Activated naive CD4-positive, alpha-beta T cell treated with anti-CD3 and anti-CD28 coated beads for 36 hours (primary cell): ENCODE measurements around the gene SCYGR3. TPM values are rescaled to one million over a fixed set of nuclear protein-coding genes. Genes with fewer than 3 reads are reported as not detected.

ENCODE experiments used
- CTCF ChIA-PET: fragments of 350-600 bp; sonication (Branson Sonifier 250); formaldehyde crosslinking; loops from one replicate; lab custom pipeline; 2021; ENCODE audit warnings: antibody characterized with exemption; lab: Charles Lee
- DNase-seq: peaks from one replicate; pipeline ENCODE4 v3.0.0-alpha.2; 2020
- H3K27ac Mint-ChIP-seq: one replicate; pipeline ENCODE4 v1.8.0; 2021; ENCODE audit warnings: mild to moderate bottlenecking, mixed read lengths
- H3K27me3 Mint-ChIP-seq: one replicate; pipeline ENCODE4 v1.8.0; 2021; ENCODE audit warnings: low read depth, mixed read lengths
- H3K36me3 Mint-ChIP-seq: one replicate; pipeline ENCODE4 v1.8.0; 2021; ENCODE audit warnings: low read depth, mixed read lengths
- H3K4me1 Mint-ChIP-seq: one replicate; pipeline ENCODE4 v1.8.0; 2021; ENCODE audit warnings: low read depth, mixed read lengths
- H3K4me3 Mint-ChIP-seq: one replicate; pipeline ENCODE4 v1.8.0; 2021; ENCODE audit warnings: mild to moderate bottlenecking, moderate library complexity, mixed read lengths
- H3K9me3 Mint-ChIP-seq: one replicate; pipeline ENCODE4 v1.8.0; 2021; ENCODE audit warnings: mixed read lengths
- intact Hi-C: fragments of 100-400 bp; cut with micrococcal nuclease; formaldehyde crosslinking; loops from one replicate; pipeline ENCODE4 v1.15.1; 2023
- total RNA-seq, 2 experiments: library from RNA; stranded (reverse); gene quantifications; one replicate each; pipeline ENCODE4 v1.2.3, GENCODE V29; 2021

SCYGR3 gene
- total RNA-seq, 2 experiments from 2014 or later: not detected

DNA sequence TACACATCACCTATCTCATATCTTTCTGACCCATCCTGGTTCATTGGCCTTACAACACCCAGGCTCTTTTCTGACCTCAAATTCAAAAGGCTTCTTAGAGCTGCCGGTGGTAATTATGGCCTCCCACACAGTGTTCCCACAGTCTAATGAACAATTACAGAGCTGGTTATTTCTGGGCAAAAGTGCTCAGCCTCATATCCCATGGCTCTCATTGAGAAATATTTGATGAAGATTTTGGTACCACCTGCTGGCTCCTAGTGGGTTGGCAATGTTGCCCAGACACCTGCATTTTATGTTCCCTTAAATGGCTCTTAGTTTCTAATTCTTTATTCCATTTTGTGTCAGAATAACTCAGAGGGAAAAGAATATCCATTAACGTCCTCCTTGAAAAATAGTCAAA is 36.0 kb downstream of the SCYGR3 start:
- DNase-seq: peak; percentile 22
- CTCF ChIA-PET: interaction anchor here (0.9 to 2.2 kb wide), 5 partner anchors 11 to 640 kb away, joined by 3 to 9 read pairs (median 3); no protein-coding TSS in a partner anchor
- H3K4me1 Mint-ChIP-seq: no peaks in the 10 kb centered on the region
- peaks cover 25% of the 10 kb centered on the region for H3K27me3 Mint-ChIP-seq
- H3K27ac Mint-ChIP-seq: no peak overlapping the region
- H3K36me3 Mint-ChIP-seq: peaks cover 3% of the 10 kb centered on the region
- intact Hi-C loops: loop anchor here (1.0 kb wide), 1 partner anchor 172 kb away; no protein-coding TSS in a partner anchor
- no peak overlapping the region for H3K4me3 Mint-ChIP-seq
- H3K9me3 Mint-ChIP-seq: peaks cover 7% of the 10 kb centered on the region

DNA sequence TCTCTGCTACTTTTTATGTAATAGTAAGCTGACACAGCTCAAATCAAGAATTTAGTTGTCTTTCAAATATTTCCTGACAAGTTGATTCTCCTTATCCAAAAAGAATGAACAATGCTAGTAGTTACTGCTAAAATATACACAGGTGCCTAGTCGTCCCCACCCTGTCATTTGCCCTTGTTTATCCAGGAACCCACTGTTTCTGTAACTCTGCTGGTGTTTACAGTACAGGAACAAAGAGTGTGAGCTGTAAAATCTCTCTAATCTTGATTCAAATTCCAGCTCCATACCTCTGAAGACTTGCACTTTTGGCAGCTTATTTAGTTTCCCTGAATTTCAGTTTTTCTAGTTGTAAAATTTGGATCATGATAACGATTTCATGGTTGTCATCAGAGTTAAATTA is 37.1 kb downstream of the SCYGR3 start:
- intact Hi-C loops: no loop called here
- no peak for DNase-seq
- H3K4me3 Mint-ChIP-seq: no peak overlapping the region
- CTCF ChIA-PET: interaction anchor here (0.9 to 2.2 kb wide), 3 partner anchors 10 to 639 kb away, joined by 3 to 9 read pairs (median 3); no protein-coding TSS in a partner anchor
- no peak overlapping the region for H3K27ac Mint-ChIP-seq
- H3K4me1 Mint-ChIP-seq: no peaks in the 10 kb centered on the region
- H3K36me3 Mint-ChIP-seq: peaks cover under 1% of the 10 kb centered on the region
- peaks cover 19% of the 10 kb centered on the region for H3K27me3 Mint-ChIP-seq
- H3K9me3 Mint-ChIP-seq: peaks cover 3% of the 10 kb centered on the region

DNA sequence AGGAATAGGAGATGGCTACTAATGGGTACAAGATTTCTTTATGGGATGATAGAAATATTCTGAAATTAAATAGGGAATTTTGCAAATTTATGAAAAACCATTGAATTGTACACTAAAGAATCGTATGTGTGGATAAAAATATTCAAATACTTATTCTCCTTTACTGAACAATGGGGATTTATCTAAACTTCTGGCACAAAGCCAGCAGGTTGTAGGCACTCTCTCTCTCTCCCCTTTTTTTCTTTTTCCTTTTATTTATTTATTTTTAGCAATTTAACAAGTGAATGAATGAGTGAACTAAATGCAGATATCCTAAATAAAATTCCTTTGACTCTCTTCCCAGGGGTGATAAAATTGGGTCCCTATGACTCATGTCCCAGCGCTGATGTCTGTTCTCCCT is 37.8 kb downstream of the SCYGR3 start:
- intact Hi-C loops: no loop called here
- Mint-ChIP-seq H3K27me3 (peaks cover 18% of the 10 kb centered on the region), H3K4me1 (no peaks in the 10 kb centered on the region), H3K9me3 (no peaks in the 10 kb centered on the region), H3K4me3 (no peak overlapping the region), H3K27ac (no peak overlapping the region), H3K36me3 (no peaks in the 10 kb centered on the region)
- CTCF ChIA-PET: no interaction called here
- DNase-seq: no peak

DNA sequence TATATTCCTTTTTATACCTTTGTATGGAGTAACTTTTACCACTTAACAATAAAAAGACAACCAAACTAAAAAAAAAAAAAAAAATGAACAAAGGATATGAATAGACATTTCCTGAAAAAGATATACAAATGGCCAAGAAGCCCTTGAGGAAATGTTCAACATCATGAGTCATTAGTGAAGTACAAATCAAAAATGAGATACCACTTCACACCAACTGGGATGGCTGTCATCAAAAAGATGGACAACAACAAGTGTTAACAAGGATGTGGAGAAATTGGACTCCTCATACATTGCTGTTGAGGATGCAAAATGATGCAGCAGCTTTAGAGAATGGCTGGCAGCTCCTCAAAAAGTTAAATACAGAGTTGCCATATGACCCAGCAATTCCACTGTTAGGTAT is 38.5 kb downstream of the SCYGR3 start:
- Mint-ChIP-seq H3K9me3 (no peaks in the 10 kb centered on the region), H3K4me3 (no peak overlapping the region), H3K27me3 (peaks cover 15% of the 10 kb centered on the region), H3K36me3 (no peaks in the 10 kb centered on the region), H3K4me1 (no peaks in the 10 kb centered on the region), H3K27ac (no peak overlapping the region)
- DNase-seq: no peak
- CTCF ChIA-PET: no interaction called here
- intact Hi-C loops: no loop called here

DNA sequence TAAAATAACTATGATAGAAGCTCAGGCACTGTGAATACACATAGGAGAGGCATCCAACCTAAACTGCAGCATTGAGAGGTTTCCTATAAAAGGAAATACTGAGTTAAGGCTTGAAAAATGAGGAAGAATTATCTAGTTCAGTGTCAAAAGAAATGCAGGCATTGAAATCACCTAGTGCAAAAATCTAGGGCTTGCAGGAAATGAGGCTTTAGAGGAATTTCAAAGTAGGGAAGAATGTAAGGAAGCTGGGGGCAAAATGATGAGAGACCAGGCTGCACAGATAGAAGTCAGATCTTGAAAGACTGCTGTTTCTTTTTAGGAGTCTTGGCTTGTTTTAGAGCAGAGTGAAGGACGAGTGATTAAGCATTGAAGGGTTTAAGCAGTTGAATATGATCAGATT is 44.0 kb downstream of the SCYGR3 start:
- no peaks in the 10 kb centered on the region for H3K36me3 Mint-ChIP-seq
- no peak for DNase-seq
- H3K9me3 Mint-ChIP-seq: no peaks in the 10 kb centered on the region
- peaks cover 4% of the 10 kb centered on the region for H3K4me1 Mint-ChIP-seq
- intact Hi-C loops: no loop called here
- H3K4me3 Mint-ChIP-seq: no peak overlapping the region
- CTCF ChIA-PET: interaction anchor here (0.8 kb wide), 1 partner anchor 164 kb away, joined by 3 read pairs; no protein-coding TSS in a partner anchor
- H3K27ac Mint-ChIP-seq: no peak overlapping the region
- H3K27me3 Mint-ChIP-seq: no peaks in the 10 kb centered on the region

DNA sequence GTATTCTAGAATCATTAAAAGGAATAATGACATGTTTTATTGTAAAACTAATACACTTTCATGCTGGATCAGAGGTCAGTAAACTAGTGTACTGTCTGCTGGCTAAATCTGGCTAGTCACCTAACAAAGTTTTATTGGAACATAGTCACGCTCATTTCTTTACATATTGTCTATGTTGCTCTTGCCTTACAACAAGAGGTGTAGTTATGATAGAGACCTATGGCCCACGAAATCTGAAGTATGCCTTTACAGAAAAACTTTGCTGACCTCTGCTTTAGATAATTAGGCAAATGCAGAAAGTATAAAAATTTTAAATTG is 45.8 kb downstream of the SCYGR3 start:
- DNase-seq: no peak
- CTCF ChIA-PET: interaction anchor here (2.9 kb wide), 1 partner anchor 9 kb away, joined by 9 read pairs; no protein-coding TSS in a partner anchor
- H3K36me3 Mint-ChIP-seq: peaks cover 3% of the 10 kb centered on the region
- intact Hi-C loops: loop anchor here (10.0 kb wide), 1 partner anchor 914 kb away; no protein-coding TSS in a partner anchor
- H3K4me3 Mint-ChIP-seq: no peak overlapping the region
- no peaks in the 10 kb centered on the region for H3K9me3 Mint-ChIP-seq
- H3K27ac Mint-ChIP-seq: no peak overlapping the region
- peaks cover 4% of the 10 kb centered on the region for H3K4me1 Mint-ChIP-seq
- H3K27me3 Mint-ChIP-seq: no peaks in the 10 kb centered on the region

DNA sequence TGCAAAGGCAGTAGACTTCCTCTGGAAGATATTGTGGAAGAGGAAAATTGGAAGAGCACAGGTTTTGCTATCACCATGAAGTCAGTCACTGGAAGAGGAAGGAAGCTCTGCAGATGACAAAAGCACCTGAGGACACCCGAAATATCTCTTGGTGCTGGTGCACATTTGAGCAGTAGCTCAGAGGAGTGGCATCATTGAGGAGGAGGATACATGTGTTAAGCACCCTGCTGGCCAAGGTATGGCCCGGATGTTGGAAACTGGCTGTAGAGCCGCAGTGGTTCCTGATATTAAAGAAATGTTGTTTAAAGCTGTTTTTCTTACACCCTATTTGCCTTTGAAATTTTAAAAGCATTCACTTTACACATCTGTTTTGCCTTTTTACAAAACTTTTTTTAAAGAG is 48.6 kb downstream of the SCYGR3 start:
- Mint-ChIP-seq H3K27me3 (no peaks in the 10 kb centered on the region), H3K9me3 (no peaks in the 10 kb centered on the region), H3K4me3 (no peak overlapping the region), H3K27ac (no peak overlapping the region), H3K36me3 (peaks cover 5% of the 10 kb centered on the region), H3K4me1 (peaks cover 6% of the 10 kb centered on the region)
- intact Hi-C loops: loop anchor here (10.0 kb wide), 1 partner anchor 911 kb away; no protein-coding TSS in a partner anchor
- CTCF ChIA-PET: interaction anchor here (0.6 to 2.9 kb wide), 5 partner anchors 12 to 162 kb away, joined by 3 to 9 read pairs (median 5); no protein-coding TSS in a partner anchor
- DNase-seq: no peak

DNA sequence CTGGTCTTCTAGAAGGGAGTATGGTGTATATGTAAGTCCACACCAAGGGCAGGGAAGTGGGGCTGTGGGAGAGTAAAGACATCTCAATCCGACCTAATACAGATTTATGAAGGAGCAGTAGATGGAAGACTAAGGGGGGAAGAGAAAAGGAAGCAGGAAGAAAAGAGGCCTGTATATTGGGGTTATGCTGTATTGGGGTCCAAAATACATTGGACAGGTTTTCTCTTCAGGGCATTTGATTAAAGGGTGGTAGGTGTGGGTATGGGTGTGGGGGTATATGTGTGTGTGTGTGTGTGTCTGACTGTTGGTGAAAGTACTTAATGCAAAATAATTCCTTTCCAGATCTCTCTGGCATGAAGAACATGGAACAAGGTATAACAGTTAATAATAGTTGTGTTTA is 49.6 kb downstream of the SCYGR3 start:
- Mint-ChIP-seq H3K36me3 (peaks cover 7% of the 10 kb centered on the region), H3K4me3 (no peak overlapping the region), H3K27ac (no peak overlapping the region), H3K4me1 (peaks cover 6% of the 10 kb centered on the region), H3K27me3 (no peaks in the 10 kb centered on the region), H3K9me3 (no peaks in the 10 kb centered on the region)
- DNase-seq: no peak
- CTCF ChIA-PET: interaction anchor here (1.3 to 1.6 kb wide), 2 partner anchors 11 to 159 kb away, joined by 5 to 6 read pairs; no protein-coding TSS in a partner anchor
- intact Hi-C loops: loop anchor here (10.0 kb wide), 1 partner anchor 910 kb away; no protein-coding TSS in a partner anchor

Other genes starting within 250 kb of the SCYGR3 start
- gene TM4SF20, start 235.5 kb downstream of the SCYGR3 start, total RNA-seq: not detected
- gene SCYGR1, start 226.9 kb downstream of the SCYGR3 start, total RNA-seq: not detected
- gene AGFG1, start 142.7 kb downstream of the SCYGR3 start, total RNA-seq: 100 to 1,000 TPM; 153 to 157 TPM
- gene SCYGR2, start 15.9 kb downstream of the SCYGR3 start, total RNA-seq: not detected
- gene SCYGR4, start 2.7 kb upstream of the SCYGR3 start, total RNA-seq: not detected
- not detected for gene SCYGR5, start 52.0 kb upstream of the SCYGR3 start, total RNA-seq
- gene SLC19A3, start 103.2 kb upstream of the SCYGR3 start, total RNA-seq: not detected
- not detected for gene SCYGR6, start 109.9 kb upstream of the SCYGR3 start, total RNA-seq
- gene SCYGR7, start 113.5 kb upstream of the SCYGR3 start, total RNA-seq: not detected
- gene SCYGR8, start 131.1 kb upstream of the SCYGR3 start, total RNA-seq: not detected
- 10 to 100 TPM in 1 of 2 experiments, 1 to 10 TPM in 1; 9.6 to 13.1 TPM for gene CCL20, start 199.0 kb upstream of the SCYGR3 start, total RNA-seq